H1 (cell line): ENCODE measurements around the gene ASRGL1. TPM values are rescaled to one million over a fixed set of nuclear protein-coding genes. Genes with fewer than 3 reads are reported as not detected.

Experiments used
- CTCF ChIA-PET: fragments of 300-600 bp; sonication (Branson Sonifier 250); formaldehyde crosslinking; loops from one replicate; lab custom pipeline; 2021; ENCODE audit not compliant: partially characterized antibody; lab: Charles Lee
- POLR2A ChIA-PET: fragments of 300-600 bp; sonication (Branson Sonifier 250); formaldehyde crosslinking; loops from one replicate; lab custom pipeline; 2021; ENCODE audit warnings: inconsistent platforms; ENCODE audit not compliant: partially characterized antibody; lab: Charles Lee
- DNase-seq, 2 experiments: peaks; one replicate each; pipeline versions ENCODE4 v3.0.0 to v3.0.0-alpha.2; 2010 to 2022; ENCODE audit warnings: low spot score in 2 of 2, low read depth in 1 of 2, mixed read lengths in 1 of 2
- FAIRE-seq: peaks from 2 replicates; lab custom pipeline; 2011; peaks lifted over from hg19 to GRCh38; lab: Jason Lieb, UNC
- H2AFZ ChIP-seq: 2 replicates; pipeline ENCODE4 v1.8.1; 2012; ENCODE audit warnings: low read length, inconsistent platforms
- H2AK5ac ChIP-seq: 2 replicates; pipeline ENCODE4 v1.6.1; 2013; ENCODE audit warnings: low read depth, low read length
- H2BK120ac ChIP-seq: replicated peaks from 2 replicates; pipeline ENCODE3; 2013; ENCODE audit warnings: low read depth, low read length, inconsistent platforms
- H2BK12ac ChIP-seq: 2 replicates; pipeline ENCODE4 v1.6.1; 2013; ENCODE audit warnings: low read depth, low read length
- H2BK15ac ChIP-seq: 2 replicates; pipeline ENCODE4 v1.6.1; 2013; ENCODE audit warnings: low read length
- H2BK20ac ChIP-seq: 2 replicates; pipeline ENCODE4 v1.6.1; 2013; ENCODE audit warnings: low read length
- H2BK5ac ChIP-seq: 2 replicates; pipeline ENCODE4 v1.6.1; 2013; ENCODE audit warnings: low read depth, low read length
- H3K14ac ChIP-seq: 2 replicates; pipeline ENCODE4 v1.6.1; 2013; ENCODE audit warnings: inconsistent platforms; ENCODE audit not compliant: insufficient read length
- H3K18ac ChIP-seq: 2 replicates; pipeline ENCODE4 v1.6.1; 2013; ENCODE audit warnings: low read length; ENCODE audit errors: extremely low read depth
- H3K23ac ChIP-seq: 2 replicates; pipeline ENCODE4 v1.6.1; 2013; ENCODE audit warnings: inconsistent platforms; ENCODE audit not compliant: insufficient read length
- H3K23me2 ChIP-seq: 2 replicates; pipeline ENCODE4 v1.6.1; 2013; ENCODE audit warnings: low read depth, low read length
- H3K27ac ChIP-seq: 2 replicates; pipeline ENCODE4 v1.6.1; 2011; ENCODE audit warnings: low read depth, low read length, inconsistent platforms
- H3K27me3 ChIP-seq, 4 experiments: replicated peaks in 1 of 4; 1 replicate in 1 of 4; 2 replicates in 3 of 4; pipeline versions ENCODE4 v1.6.1 to v1.8.1; 2011 to 2013; ENCODE audit warnings: low read length in 3 of 4, mild to moderate bottlenecking in 3 of 4, inconsistent platforms in 2 of 4, mixed read lengths in 2 of 4, moderate library complexity in 1 of 4; ENCODE audit not compliant: control insufficient read depth in 3 of 4, insufficient read depth in 3 of 4; ENCODE audit errors: extremely low read depth in 1 of 4
- H3K36me3 ChIP-seq, 4 experiments: 2 replicates each; pipeline versions ENCODE4 v1.6.1 to v1.8.1; 2011 to 2013; ENCODE audit warnings: mild to moderate bottlenecking in 4 of 4, low read length in 3 of 4, moderate library complexity in 2 of 4, control low read depth in 1 of 4, inconsistent platforms in 1 of 4; ENCODE audit not compliant: insufficient read depth in 4 of 4, control insufficient read depth in 2 of 4
- H3K4ac ChIP-seq: replicated peaks from 2 replicates; pipeline ENCODE3; 2013; ENCODE audit warnings: low read length, low read depth, mixed read lengths, inconsistent platforms; ENCODE audit not compliant: insufficient read length
- H3K4me1 ChIP-seq, 4 experiments: replicated peaks in 1 of 4; 1 replicate in 1 of 4; 2 replicates in 3 of 4; pipeline versions ENCODE4 v1.6.1 to v1.8.1; 2011 to 2013; ENCODE audit warnings: low read length in 3 of 4, inconsistent platforms in 2 of 4, mixed read lengths in 1 of 4; ENCODE audit not compliant: insufficient read depth in 4 of 4, control insufficient read depth in 3 of 4
- H3K4me2 ChIP-seq, 2 experiments: 2 replicates each; pipeline versions ENCODE4 v1.6.1 to v1.8.1; 2011 to 2013; ENCODE audit warnings: low read depth in 2 of 2, low read length in 2 of 2, control low read depth in 1 of 2, inconsistent platforms in 1 of 2, mild to moderate bottlenecking in 1 of 2; ENCODE audit not compliant: insufficient read depth in 1 of 2
- H3K4me3 ChIP-seq, 4 experiments: fragments of 200-600, 300-600 bp in 1 of 4; sonication (generic), shearing (Covaris generic), sonication (Bioruptor Twin) in 1 of 4; 2 replicates each; pipeline versions ENCODE4 v1.5.1 to v1.8.1; 2011 to 2016; ENCODE audit warnings: low read length in 4 of 4, low read depth in 3 of 4, control low read depth in 2 of 4, inconsistent platforms in 2 of 4, mild to moderate bottlenecking in 2 of 4, mixed read lengths in 1 of 4, moderate library complexity in 1 of 4; ENCODE audit not compliant: insufficient read depth in 2 of 4; ENCODE audit errors: extremely low read depth in 1 of 4
- H3K56ac ChIP-seq: replicated peaks from 2 replicates; pipeline ENCODE3; 2013; ENCODE audit warnings: low read depth, mild to moderate bottlenecking, mixed read lengths, low read length, inconsistent platforms; ENCODE audit not compliant: insufficient read length
- H3K79me1 ChIP-seq: 2 replicates; pipeline ENCODE4 v1.6.1; 2013; ENCODE audit warnings: low read depth, low read length, control low read depth
- H3K79me2 ChIP-seq, 2 experiments: 2 replicates each; pipeline versions ENCODE4 v1.6.1 to v1.8.1; 2012 to 2013; ENCODE audit warnings: low read length in 2 of 2, mild to moderate bottlenecking in 2 of 2, inconsistent platforms in 1 of 2; ENCODE audit not compliant: insufficient read depth in 2 of 2, control insufficient read depth in 1 of 2
- H3K9ac ChIP-seq, 4 experiments: replicated peaks in 1 of 4; 1 replicate in 1 of 4; 2 replicates in 3 of 4; pipeline versions ENCODE4 v1.6.1 to v1.8.1; 2011 to 2013; ENCODE audit warnings: low read depth in 3 of 4, low read length in 3 of 4, control low read depth in 2 of 4, mild to moderate bottlenecking in 2 of 4, moderate library complexity in 2 of 4, inconsistent platforms in 1 of 4; ENCODE audit errors: extremely low read depth in 1 of 4
- H3K9me3 ChIP-seq, 2 experiments: 2 replicates each; pipeline versions ENCODE4 v1.6.1 to v1.8.1; 2012 to 2013; ENCODE audit warnings: mild to moderate bottlenecking in 2 of 2, moderate library complexity in 2 of 2, control low read depth in 1 of 2, inconsistent platforms in 1 of 2, low read depth in 1 of 2, low read length in 1 of 2, mixed read lengths in 1 of 2; ENCODE audit not compliant: insufficient read depth in 2 of 2
- H4K20me1 ChIP-seq, 2 experiments: replicated peaks in 1 of 2; 2 replicates each; pipeline versions ENCODE3 to v1.8.1; 2011 to 2013; ENCODE audit warnings: inconsistent platforms in 2 of 2, low read length in 2 of 2, mild to moderate bottlenecking in 1 of 2; ENCODE audit not compliant: insufficient read depth in 2 of 2, control insufficient read depth in 1 of 2
- H4K5ac ChIP-seq: 2 replicates; pipeline ENCODE4 v1.6.1; 2013; ENCODE audit warnings: low read length, low read depth, mixed read lengths, inconsistent platforms; ENCODE audit not compliant: insufficient read length
- H4K8ac ChIP-seq: 2 replicates; pipeline ENCODE4 v1.8.0; 2013; ENCODE audit warnings: mild to moderate bottlenecking, moderate library complexity, low read length, inconsistent platforms; ENCODE audit not compliant: insufficient read depth; ENCODE audit errors: extremely low read depth
- H4K91ac ChIP-seq: replicated peaks from 2 replicates; pipeline ENCODE3; 2013; ENCODE audit warnings: low read length, mixed read lengths, inconsistent platforms; ENCODE audit not compliant: insufficient read length
- ASH2L ChIP-seq: fragments of 200-600, 300-600 bp; sonication (generic); IDR thresholded peaks from one replicate; pipeline ENCODE4 v1.7.1; 2017; ENCODE audit warnings: low read length
- BCL11A ChIP-seq, 2 experiments: IDR thresholded peaks; one replicate each; pipeline ENCODE4 v1.6.1; 2011; ENCODE audit warnings: low read depth in 2 of 2, low read length in 2 of 2, mild to moderate bottlenecking in 2 of 2
- CBX8 ChIP-seq: fragments of 300-800, 300-1000 bp; sonication (generic); IDR thresholded peaks from 2 replicates; pipeline ENCODE4 v1.7.1; 2016; ENCODE audit warnings: low read depth, low read length, borderline replicate concordance
- E2F6 ChIP-seq: IDR thresholded peaks from 2 replicates; pipeline ENCODE4 v1.6.1; 2012; ENCODE audit warnings: inconsistent platforms
- HDAC6 ChIP-seq: IDR thresholded peaks from one replicate; pipeline ENCODE4 v1.7.1; 2012; ENCODE audit warnings: low read depth, mild to moderate bottlenecking, inconsistent platforms, low read length, moderate library complexity
- KDM4A ChIP-seq: IDR thresholded peaks from one replicate; pipeline ENCODE4 v1.7.1; 2012; ENCODE audit warnings: low read depth, mild to moderate bottlenecking, moderate library complexity, low read length, inconsistent platforms; ENCODE audit not compliant: severe bottlenecking
- KDM5A ChIP-seq: fragments of 200-600 bp; IDR thresholded peaks from 2 replicates; pipeline ENCODE4 v1.7.1; 2012; ENCODE audit warnings: mild to moderate bottlenecking, low read length, inconsistent platforms, mixed read lengths
- POU5F1 ChIP-seq: IDR thresholded peaks from 2 replicates; pipeline ENCODE4 v1.6.1; 2011; ENCODE audit warnings: low read depth, mild to moderate bottlenecking, low read length, moderate library complexity
- RAD21 ChIP-seq, 2 experiments: IDR thresholded peaks in 1 of 2; conservative IDR thresholded peaks in 1 of 2; 2 replicates each; pipeline ENCODE4 v1.6.1; 2011; ENCODE audit warnings: low read depth in 2 of 2, low read length in 2 of 2, improper control_type of control experiment in 1 of 2, inconsistent platforms in 1 of 2, mild to moderate bottlenecking in 1 of 2, moderate library complexity in 1 of 2
- SRF ChIP-seq: IDR thresholded peaks from 2 replicates; pipeline ENCODE4 v1.6.1; 2011; ENCODE audit warnings: mild to moderate bottlenecking, low read depth, low read length, moderate library complexity
- TCF12 ChIP-seq: IDR thresholded peaks from 2 replicates; pipeline ENCODE4 v1.6.1; 2011; ENCODE audit warnings: low read depth, mild to moderate bottlenecking, low read length
- WGBS, 2 experiments: shearing (Covaris generic) in 1 of 2; methylation state at CpG; one replicate each; pipeline versions ENCODE4 v1.1.6 to v1.1.7; 2013 to 2015; ENCODE audit warnings: low lambda C conversion rate in 2 of 2, mixed read lengths in 2 of 2, inconsistent platforms in 1 of 2, low coverage in 1 of 2, missing lambda C conversion rate in 1 of 2; ENCODE audit not compliant: insufficient replicate concordance in 2 of 2, insufficient coverage in 1 of 2, insufficient read length in 1 of 2; ENCODE audit errors: extremely low coverage in 1 of 2, missing lambda C conversion rate in 1 of 2; 5-methylcytosine and 5-hydroxymethylcytosine counted together
- polyA plus RNA-seq, 7 experiments: library from polyadenylated mRNA; depleted of rRNA in 3 of 7; stranded (reverse) in 5 of 7; unstranded in 2 of 7; fragments of >200 nt in 5 of 7; fragments of 200-250 nt in 2 of 7; gene quantifications; 1 replicate in 5 of 7; 2 replicates in 1 of 7; 4 replicates in 1 of 7; pipeline versions ENCODE4 v1.2.1 to v1.2.3, GENCODE V29; 2011 to 2013; ENCODE audit warnings: missing spikeins in 2 of 7, mixed read lengths in 2 of 7
- total RNA-seq: library from RNA; stranded (reverse); fragmentation: NEBNext Ultra II Directional; extraction: Animal tissue kit (Norgen Biotek cat#: 25700); gene quantifications from 2 replicates; pipeline ENCODE4 v1.2.1, GENCODE V29; 2021

The ASRGL1 gene
- total and polyA plus RNA-seq, 2 of the 8 experiments (the other 6 are each of a cell fraction or from before 2014, with no cell fraction given): 19.9 to 23.5 TPM

- H3K4me3 ChIP-seq: no peak overlapping the region
- no peak overlapping the region for H2BK120ac ChIP-seq
- H3K27ac ChIP-seq: no peak overlapping the region
- H4K91ac ChIP-seq: no peak overlapping the region
- no peak overlapping the region for H4K5ac ChIP-seq
- no peak overlapping the region for H2AK5ac ChIP-seq
- H3K18ac ChIP-seq: no peak overlapping the region
- no peak overlapping the region for H4K8ac ChIP-seq
- CTCF ChIA-PET: interaction anchor here (0.6 to 9.5 kb wide), 9 partner anchors 11 to 231 kb away, joined by 3 to 56 read pairs (median 3); no protein-coding TSS in a partner anchor
- H4K20me1 ChIP-seq: no peaks in the 10 kb centered on the region
- no peak overlapping the region for H2BK20ac ChIP-seq
- H3K36me3 ChIP-seq: no peaks in the 10 kb centered on the region
- H3K4ac ChIP-seq: no peak overlapping the region
- no peak overlapping the region for H2BK12ac ChIP-seq
- POLR2A ChIA-PET: interaction anchor here (0.6 to 0.8 kb wide), 3 partner anchors 25 to 261 kb away, joined by 3 read pairs; partner anchors contain the start of gene C11orf98
- WGBS, 2 experiments: 90% methylated on average over 12 of the region's 12 CpGs; no CpG with 5 or more reads in 1 of the 2 experiments
- H3K4me1 ChIP-seq: peaks cover 0 to 20% (median 1%) of the 10 kb centered on the region in 4 experiments; a peak in 5 of 7 replicates
- no peaks in the 10 kb centered on the region for H3K79me2 ChIP-seq
- 0 out of 7 replicates have a peak, but pooled peaks cover 0 to 2% (median 0%) of the 10 kb centered on the region in 4 experiments for H3K27me3 ChIP-seq
- DNase-seq (no peak), FAIRE-seq (no peak)
- no peak overlapping the region for H2BK5ac ChIP-seq
- H3K14ac ChIP-seq: no peak overlapping the region
- H3K23ac ChIP-seq: no peak overlapping the region
- no peak overlapping the region for H3K4me2 ChIP-seq
- H3K9me3 ChIP-seq: no peaks in the 10 kb centered on the region
- H3K56ac ChIP-seq: no peak overlapping the region
- no peak overlapping the region for H2AFZ ChIP-seq
- H3K79me1 ChIP-seq: no peaks in the 10 kb centered on the region
- no peaks in the 10 kb centered on the region; the same call in 1 of the 2 replicates for H3K23me2 ChIP-seq
- no peak overlapping the region for H2BK15ac ChIP-seq
- H3K9ac ChIP-seq: no peak overlapping the region
- no peak for TF ChIP-seq TCF12
- no peak for TF ChIP-seq KDM5A
- no peak for TF ChIP-seq ASH2L
- no peak for TF ChIP-seq KDM4A
- no peak for TF ChIP-seq HDAC6
- TF ChIP-seq SRF: no peak
- TF ChIP-seq POU5F1: no peak
- no peak for TF ChIP-seq CBX8
- TF ChIP-seq BCL11A (IDR thresholded peaks at IDR 0.05; ENCODE audit: low read depth in 2 of 2, low read length in 2 of 2): no peak
- TF ChIP-seq RAD21 (IDR thresholded peaks at IDR 0.05 in 1 of 2, conservative IDR thresholded peaks at IDR 0.05 in 1 of 2; ENCODE audit: low read depth in 2 of 2, low read length in 2 of 2): no peak
- TF ChIP-seq E2F6: no peak
These were observed 65.9 kb downstream of the ASRGL1 start for GRCh38 chr11:62402960-62403730.
